ENCODE results near the gene CC2D2A. TPM values are rescaled to one million over a fixed set of nuclear protein-coding genes. Genes with fewer than 3 reads are reported as not detected.

The CC2D2A gene
- total RNA-seq: 10 to 100 TPM in 3 of 4 donors, 1 to 10 TPM in 1; 8.7 to 25.6 (median 13.1) TPM

DNA sequence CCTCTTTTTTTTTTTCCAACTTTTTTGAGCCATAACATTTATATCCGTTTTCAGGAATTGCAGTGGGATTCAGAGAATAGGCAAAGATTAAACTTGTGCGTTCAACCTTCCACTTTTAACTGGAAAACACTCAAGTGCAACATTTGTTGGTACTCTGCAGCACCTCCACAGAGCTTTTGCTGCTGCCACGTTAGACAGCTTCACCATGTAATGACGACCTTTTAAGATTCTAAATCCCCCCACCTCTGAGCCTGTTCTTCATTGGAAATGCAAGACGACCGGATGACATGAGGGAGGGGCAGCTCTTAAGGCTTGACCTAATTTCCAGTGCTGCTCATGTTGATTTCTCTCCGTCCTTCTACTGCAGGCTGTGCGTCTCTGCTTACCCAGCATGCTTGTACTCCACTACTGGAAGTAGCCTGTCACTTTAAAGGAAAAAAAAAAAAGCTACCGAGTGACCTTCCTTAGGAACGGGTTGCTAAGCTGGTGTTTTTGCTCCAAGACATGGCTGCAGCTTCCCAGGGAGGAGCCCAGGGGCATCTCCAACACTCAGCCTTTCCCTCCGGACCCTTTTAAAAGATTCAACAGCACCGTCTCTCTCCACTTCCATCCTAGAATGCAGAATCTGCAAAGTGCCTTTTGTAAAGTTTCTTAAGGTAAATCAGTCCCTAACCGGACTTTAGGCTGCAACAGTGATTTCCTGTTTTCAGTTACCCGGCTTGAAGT is at the start of gene CC2D2A:
CC2D2A (plus strand) TSS at position 481 of the 726 bp plus-strand sequence. CDS start 6,051 bp downstream, outside the sequence.
- TF ChIP-seq, protein P1, sequence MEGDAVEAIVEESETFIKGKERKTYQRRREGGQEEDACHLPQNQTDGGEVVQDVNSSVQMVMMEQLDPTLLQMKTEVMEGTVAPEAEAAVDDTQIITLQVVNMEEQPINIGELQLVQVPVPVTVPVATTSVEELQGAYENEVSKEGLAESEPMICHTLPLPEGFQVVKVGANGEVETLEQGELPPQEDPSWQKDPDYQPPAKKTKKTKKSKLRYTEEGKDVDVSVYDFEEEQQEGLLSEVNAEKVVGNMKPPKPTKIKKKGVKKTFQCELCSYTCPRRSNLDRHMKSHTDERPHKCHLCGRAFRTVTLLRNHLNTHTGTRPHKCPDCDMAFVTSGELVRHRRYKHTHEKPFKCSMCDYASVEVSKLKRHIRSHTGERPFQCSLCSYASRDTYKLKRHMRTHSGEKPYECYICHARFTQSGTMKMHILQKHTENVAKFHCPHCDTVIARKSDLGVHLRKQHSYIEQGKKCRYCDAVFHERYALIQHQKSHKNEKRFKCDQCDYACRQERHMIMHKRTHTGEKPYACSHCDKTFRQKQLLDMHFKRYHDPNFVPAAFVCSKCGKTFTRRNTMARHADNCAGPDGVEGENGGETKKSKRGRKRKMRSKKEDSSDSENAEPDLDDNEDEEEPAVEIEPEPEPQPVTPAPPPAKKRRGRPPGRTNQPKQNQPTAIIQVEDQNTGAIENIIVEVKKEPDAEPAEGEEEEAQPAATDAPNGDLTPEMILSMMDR (IDR thresholded peaks at IDR 0.05; ENCODE audit: low read depth): no peak

DNA sequence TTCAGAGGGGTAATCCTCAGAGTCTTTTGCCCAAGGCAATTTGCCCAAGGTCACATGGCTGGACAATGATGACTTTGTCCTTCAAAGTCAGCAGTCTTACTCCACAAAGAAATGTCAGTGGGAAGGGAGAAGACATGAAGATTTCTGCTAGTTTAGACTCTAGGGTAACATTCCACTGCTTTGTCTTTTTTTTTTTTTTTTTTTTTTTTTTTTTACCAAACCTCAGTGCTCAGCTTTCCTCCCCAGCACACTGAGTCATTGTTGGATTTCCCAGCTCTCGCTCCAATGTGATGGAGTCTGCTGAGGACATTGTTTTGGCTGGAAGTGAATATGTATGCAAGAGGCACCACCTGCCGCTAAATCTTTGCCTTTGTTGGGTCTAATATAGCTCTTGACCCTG is 49.0 kb upstream of the CC2D2A start:
- TF ChIP-seq, protein P1 (IDR thresholded peaks at IDR 0.05; ENCODE audit: low read depth): no peak

DNA sequence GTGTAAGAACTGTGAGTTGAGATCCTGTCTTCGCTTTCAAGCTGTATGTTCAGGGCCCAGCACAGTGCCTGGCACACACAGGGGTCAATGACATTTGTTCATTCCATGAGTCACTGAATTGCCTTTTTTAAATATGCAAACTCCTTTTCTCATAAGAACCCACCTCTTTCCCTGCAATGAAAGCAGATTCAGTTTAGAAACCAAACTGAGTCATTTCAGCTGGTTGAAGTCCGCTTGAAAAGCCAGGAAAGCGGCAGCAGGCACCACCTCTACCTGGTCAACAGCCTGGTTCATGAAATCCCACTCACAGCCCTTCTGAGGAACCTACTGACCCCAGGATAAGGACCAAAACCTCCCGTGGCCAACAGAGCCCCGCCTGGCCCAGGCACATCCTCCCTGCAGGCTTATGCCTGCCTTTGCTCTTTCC is 46.4 kb upstream of the CC2D2A start:
- TF ChIP-seq, protein P1 (IDR thresholded peaks at IDR 0.05; ENCODE audit: low read depth): no peak

DNA sequence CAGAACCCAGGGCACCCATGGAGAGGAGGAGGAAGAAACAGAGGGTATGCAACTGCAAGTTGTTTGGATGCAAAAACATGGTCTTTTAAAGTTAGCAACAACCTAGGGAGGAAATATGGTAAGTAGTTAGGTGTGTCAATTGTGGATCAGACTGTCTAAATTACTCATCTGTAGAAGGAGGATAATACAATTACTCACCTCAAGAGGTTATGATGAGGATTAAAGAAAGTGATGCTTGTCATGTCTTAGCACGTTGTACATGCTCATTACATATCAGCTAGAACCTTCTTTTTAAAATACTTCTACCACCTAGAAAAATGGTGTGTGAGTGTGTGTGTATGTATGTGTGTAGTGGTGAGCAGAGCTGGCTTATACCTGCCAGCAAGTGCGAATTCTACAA is 44.2 kb upstream of the CC2D2A start:
- TF ChIP-seq, protein P1 (IDR thresholded peaks at IDR 0.05; ENCODE audit: low read depth): no peak

DNA sequence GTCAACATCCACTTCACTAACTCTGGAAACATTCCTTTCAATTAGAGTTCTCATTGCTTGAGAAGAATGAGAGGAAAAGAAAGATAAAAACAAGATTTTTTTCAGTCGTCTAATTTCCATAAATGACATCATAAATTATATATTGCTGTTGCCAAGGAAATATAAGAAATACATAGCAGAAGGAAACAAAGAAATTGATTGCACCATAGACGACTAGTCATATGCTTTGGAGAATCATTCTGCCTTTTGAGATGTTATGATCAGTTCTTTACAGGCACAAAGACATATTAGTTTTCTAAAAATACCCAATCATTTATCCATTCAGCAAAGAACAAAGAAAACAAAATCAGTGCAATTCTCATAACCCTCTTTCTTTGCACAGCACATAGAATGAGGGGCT is 42.5 kb upstream of the CC2D2A start:
- TF ChIP-seq, protein P1 (IDR thresholded peaks at IDR 0.05; ENCODE audit: low read depth): no peak

DNA sequence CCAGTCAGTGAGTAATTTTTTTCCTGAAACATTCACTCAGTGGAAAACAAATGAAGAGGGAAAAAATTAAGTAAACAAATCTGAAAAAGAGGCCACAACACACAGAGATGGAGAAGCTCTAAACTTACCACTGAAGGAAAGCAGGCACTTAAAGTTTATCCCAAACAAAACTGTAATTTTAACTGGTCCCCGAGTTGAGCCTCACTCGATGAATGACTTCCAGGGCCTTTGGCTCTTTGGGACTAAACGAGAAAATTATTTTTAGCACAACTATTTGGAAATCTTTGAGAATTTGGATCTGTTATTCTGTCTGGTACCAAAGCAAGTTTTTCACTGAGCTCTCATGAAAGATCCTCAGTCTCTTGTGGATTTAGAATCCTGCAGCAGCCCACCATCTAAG is 42.0 kb upstream of the CC2D2A start, which contains the start of gene C1QTNF7:
C1QTNF7 (plus strand) TSS at position 333 of the 400 bp plus-strand sequence. CDS start 7,711 bp downstream, outside the sequence.
- TF ChIP-seq, protein P1 (IDR thresholded peaks at IDR 0.05; ENCODE audit: low read depth): no peak

DNA sequence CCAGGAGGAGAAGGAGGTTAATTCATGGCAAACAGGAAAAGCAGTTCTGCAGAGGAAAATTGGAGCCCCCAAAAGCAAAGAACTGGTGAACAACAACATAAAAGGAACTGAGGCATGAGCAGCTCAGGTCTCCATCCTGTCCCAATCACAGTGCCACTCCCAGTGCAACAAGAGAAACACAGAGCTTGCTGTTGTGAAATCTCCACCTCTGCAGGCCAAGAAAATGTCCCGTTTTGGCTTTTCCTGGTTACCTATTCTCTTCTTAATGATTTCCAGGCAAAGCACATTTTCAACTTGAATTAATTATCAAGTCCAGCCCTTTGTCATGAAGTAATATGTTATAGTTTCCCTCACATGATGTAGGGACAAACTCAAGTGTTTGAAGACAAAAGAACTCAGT is 41.1 kb upstream of the CC2D2A start:
- TF ChIP-seq, protein P1 (IDR thresholded peaks at IDR 0.05; ENCODE audit: low read depth): no peak

Data from subcutaneous adipose tissue (tissue), 4 donors.